ENCODE measurements around the gene CACNA1D.
"Not testable (repeated sequence)": the region's sequence is repeated elsewhere in the genome, so short reads cannot be mapped to it uniquely, and the experiment has no call there.

CACNA1D gene

GRCh38 chr3:53570081-53570480 is 75.7 kb downstream of the CACNA1D start:
- Histone ChIP-seq H3F3A (ENCODE audit: insufficient read depth) (no peaks in the 10 kb centered on the region), H3K9me3 (ENCODE audit: insufficient read depth, low read length) (no peaks in the 10 kb centered on the region), H3K9me2 (replicated peaks; ENCODE audit: insufficient read depth, low read length) (no peaks in the 10 kb centered on the region), H3K9ac (ENCODE audit: low read length) (no peak overlapping the region), H3K4me2 (ENCODE audit: low read depth, low read length, poor library complexity, severe bottlenecking) (no peak overlapping the region), H3K27me3 (ENCODE audit: low read length) (no peaks in the 10 kb centered on the region), H3K79me2 (ENCODE audit: insufficient read depth, low read length) (no peaks in the 10 kb centered on the region), H2AFZ (ENCODE audit: low read depth, low read length, severe bottlenecking) (no peak overlapping the region), H3K36me3 (ENCODE audit: low read length) (no peaks in the 10 kb centered on the region), H3K4me3 (ENCODE audit: insufficient read depth, low read length, poor library complexity, severe bottlenecking) (no peak overlapping the region), H3K27ac (ENCODE audit: low read depth, low read length) (no peak overlapping the region), H4K20me1 (ENCODE audit: low read depth, low read length) (no peaks in the 10 kb centered on the region)
- no peak for TF ChIP-seq EZH2phosphoT487 (conservative IDR thresholded peaks at IDR 0.05; ENCODE audit: low read length)

DNA sequence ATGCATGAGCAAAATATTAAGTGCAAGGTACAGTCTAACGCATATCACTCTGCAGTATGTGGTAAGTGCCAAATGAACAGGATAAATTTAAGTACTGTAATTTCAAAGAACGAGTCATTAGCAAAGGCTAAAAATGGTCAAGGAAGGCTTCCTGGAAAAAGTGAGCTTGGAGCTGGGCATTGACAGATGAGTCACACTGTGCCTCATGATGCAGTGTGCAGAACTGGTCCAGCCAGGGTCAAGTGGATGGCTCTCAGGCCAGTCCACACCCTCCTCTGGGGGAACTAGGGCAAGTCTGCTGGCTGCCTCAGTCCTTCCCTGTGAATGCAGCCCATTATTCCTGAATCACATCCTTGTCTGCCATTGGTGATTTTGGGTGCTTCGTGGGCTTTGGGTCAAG is 76.3 kb downstream of the CACNA1D start:
- H3K4me2 ChIP-seq (ENCODE audit: low read depth, low read length, poor library complexity, severe bottlenecking), result no peak overlapping the region
- H3K4me3 ChIP-seq (ENCODE audit: insufficient read depth, low read length, poor library complexity, severe bottlenecking), result no peak overlapping the region
- no peaks in the 10 kb centered on the region for H3K27me3 ChIP-seq (ENCODE audit: low read length)
- no peaks in the 10 kb centered on the region for H4K20me1 ChIP-seq (ENCODE audit: low read depth, low read length)
- H3K9me3 ChIP-seq (ENCODE audit: insufficient read depth, low read length), result no peaks in the 10 kb centered on the region
- no peak overlapping the region for H2AFZ ChIP-seq (ENCODE audit: low read depth, low read length, severe bottlenecking)
- no peak overlapping the region for H3K9ac ChIP-seq (ENCODE audit: low read length)
- no peaks in the 10 kb centered on the region for H3K36me3 ChIP-seq (ENCODE audit: low read length)
- TF ChIP-seq EZH2phosphoT487 (conservative IDR thresholded peaks at IDR 0.05; ENCODE audit: low read length) (no peak), CTCF (IDR thresholded peaks at IDR 0.05; ENCODE audit: insufficient read depth, low read length, poor library complexity, severe bottlenecking) (no peak)
- no peaks in the 10 kb centered on the region for H3K9me2 ChIP-seq (replicated peaks; ENCODE audit: insufficient read depth, low read length)
- no peaks in the 10 kb centered on the region for H3F3A ChIP-seq (ENCODE audit: insufficient read depth)
- no peaks in the 10 kb centered on the region for H3K79me2 ChIP-seq (ENCODE audit: insufficient read depth, low read length)
- H3K27ac ChIP-seq (ENCODE audit: low read depth, low read length), result no peak overlapping the region

- H3K4me2 ChIP-seq (ENCODE audit: low read depth, low read length, poor library complexity, severe bottlenecking), result no peak overlapping the region
- no peaks in the 10 kb centered on the region for H3K79me2 ChIP-seq (ENCODE audit: insufficient read depth, low read length)
- H3F3A ChIP-seq (ENCODE audit: insufficient read depth), result no peaks in the 10 kb centered on the region
- H2AFZ ChIP-seq (ENCODE audit: low read depth, low read length, severe bottlenecking), result no peak overlapping the region
- TF ChIP-seq EZH2phosphoT487 (conservative IDR thresholded peaks at IDR 0.05; ENCODE audit: low read length) (no peak), CTCF (IDR thresholded peaks at IDR 0.05; ENCODE audit: insufficient read depth, low read length, poor library complexity, severe bottlenecking) (no peak)
- no peaks in the 10 kb centered on the region for H4K20me1 ChIP-seq (ENCODE audit: low read depth, low read length)
- H3K27me3 ChIP-seq (ENCODE audit: low read length), result no peaks in the 10 kb centered on the region
- H3K9me2 ChIP-seq (replicated peaks; ENCODE audit: insufficient read depth, low read length), result no peaks in the 10 kb centered on the region
- no peaks in the 10 kb centered on the region for H3K9me3 ChIP-seq (ENCODE audit: insufficient read depth, low read length)
- no peak overlapping the region for H3K4me3 ChIP-seq (ENCODE audit: insufficient read depth, low read length, poor library complexity, severe bottlenecking)
- H3K9ac ChIP-seq (ENCODE audit: low read length), result no peak overlapping the region
- H3K36me3 ChIP-seq (ENCODE audit: low read length), result no peaks in the 10 kb centered on the region
- no peak overlapping the region for H3K27ac ChIP-seq (ENCODE audit: low read depth, low read length)
Measured at GRCh38 chr3:53571264-53571663, 76.9 kb downstream of the CACNA1D start.

DNA sequence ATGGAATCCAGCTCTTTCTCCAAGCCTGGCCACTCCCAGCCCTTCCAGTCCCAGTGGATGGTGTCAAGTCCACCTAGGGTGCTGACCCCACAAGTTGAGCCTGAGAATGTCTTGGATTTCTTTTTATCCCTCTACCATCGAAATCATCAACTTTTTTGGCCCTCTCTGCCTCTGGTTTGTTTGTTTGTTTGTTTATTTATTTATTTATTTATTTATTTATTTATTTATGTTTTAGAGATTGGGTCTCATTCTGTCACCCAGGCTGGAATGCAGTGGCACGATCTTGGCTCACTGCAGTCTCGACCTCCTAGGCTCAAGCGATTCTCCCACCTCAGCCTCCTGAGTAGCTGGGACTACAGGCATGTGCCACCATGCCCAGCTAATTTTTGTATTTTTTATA is 77.8 kb downstream of the CACNA1D start:
- not testable (repeated sequence) for H3K27me3 ChIP-seq (ENCODE audit: low read length); H3K9me2 ChIP-seq (replicated peaks; ENCODE audit: insufficient read depth, low read length); H3F3A ChIP-seq (ENCODE audit: insufficient read depth); H3K27ac ChIP-seq (ENCODE audit: low read depth, low read length); H3K79me2 ChIP-seq (ENCODE audit: insufficient read depth, low read length); H4K20me1 ChIP-seq (ENCODE audit: low read depth, low read length); H3K9ac ChIP-seq (ENCODE audit: low read length); H2AFZ ChIP-seq (ENCODE audit: low read depth, low read length, severe bottlenecking); H3K4me3 ChIP-seq (ENCODE audit: insufficient read depth, low read length, poor library complexity, severe bottlenecking); H3K36me3 ChIP-seq (ENCODE audit: low read length); H3K4me2 ChIP-seq (ENCODE audit: low read depth, low read length, poor library complexity, severe bottlenecking); H3K9me3 ChIP-seq (ENCODE audit: insufficient read depth, low read length)

Measured in SU-DHL-6 (cell line).